Activated CD4-positive, alpha-beta T cell treated with anti-CD3 and anti-CD28 coated beads, Interleukin-2, amount 50 U/mL, for 1 hour (primary cell): Measurements from ENCODE around the gene GTF2IRD1.
"Not testable (repeated sequence)": the region's sequence is repeated elsewhere in the genome, so short reads cannot be mapped to it uniquely, and the experiment has no call there.

Experiments
- DNase-seq: peaks from one replicate; pipeline ENCODE4 v3.0.0-alpha.2; 2020

Gene GTF2IRD1

DNA sequence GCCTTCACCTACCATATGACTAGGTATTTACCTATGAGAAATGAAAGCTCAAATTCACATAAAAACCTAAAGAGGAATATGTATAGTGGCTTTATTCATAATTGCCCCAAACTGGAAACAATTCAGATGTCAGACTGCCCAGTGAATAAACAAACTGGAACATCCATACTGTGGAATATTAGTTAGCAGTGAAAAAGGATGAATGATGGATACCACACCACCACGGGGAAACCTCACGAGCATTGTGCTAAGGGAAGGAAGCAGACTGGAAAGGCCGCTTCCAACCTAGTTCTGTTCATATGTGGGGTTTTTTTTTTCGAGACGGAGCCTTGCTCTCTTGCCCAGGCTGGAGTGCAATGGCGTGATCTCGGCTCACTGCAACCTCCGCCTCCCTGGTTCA lies 16.8 kb downstream of the GTF2IRD1 start:
- no peak for DNase-seq

DNA sequence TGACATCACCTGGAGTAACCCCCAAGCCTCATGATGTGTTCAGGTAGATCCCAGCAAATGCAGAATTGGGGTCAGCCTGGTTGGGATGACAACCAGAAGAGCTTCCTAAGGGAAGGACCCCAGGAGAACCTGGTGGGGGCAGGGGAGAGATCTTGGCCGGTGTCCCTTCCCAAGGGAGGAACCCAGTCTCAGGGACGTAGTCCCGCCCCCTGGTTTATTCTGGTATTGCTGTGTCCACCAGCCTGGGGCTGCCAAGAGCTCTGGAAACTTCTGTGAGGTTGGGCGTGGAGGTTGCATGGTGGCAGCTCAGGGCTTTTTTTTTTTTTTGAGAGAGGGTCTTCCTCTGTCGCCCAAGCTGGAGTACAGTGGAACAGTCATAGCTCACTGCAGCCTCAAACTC lies 19.4 kb downstream of the GTF2IRD1 start:
- no peak for DNase-seq

DNA sequence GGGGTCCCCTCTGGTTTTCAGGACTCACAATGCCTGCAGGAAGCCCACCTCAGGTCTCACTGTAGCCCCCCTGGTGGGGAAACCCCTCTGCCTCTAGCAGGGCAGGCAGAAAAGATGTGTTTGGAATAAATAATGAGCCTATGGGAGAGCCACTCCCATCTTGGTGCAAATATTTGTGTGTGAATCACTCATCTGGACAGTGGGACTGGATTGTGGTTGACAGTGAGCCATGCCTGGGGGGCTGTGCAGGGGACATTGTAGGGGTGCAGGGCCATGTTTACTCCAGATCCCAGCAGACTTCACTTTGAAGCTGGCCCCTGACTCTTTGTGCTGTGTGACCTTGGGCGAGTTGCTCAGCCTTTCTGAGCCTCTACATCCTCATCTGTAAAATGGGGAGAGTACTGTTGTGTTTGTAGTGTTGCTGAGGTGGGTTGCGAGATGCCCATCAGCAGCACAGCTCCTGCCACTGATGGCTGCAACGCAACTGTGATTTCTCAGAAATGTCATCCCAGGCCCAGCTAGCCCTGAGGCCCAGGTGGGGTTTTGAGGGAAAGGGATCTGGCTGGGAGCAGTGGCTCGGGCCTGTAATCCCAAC lies 20.7 kb downstream of the GTF2IRD1 start:
- DNase-seq: no peak

DNA sequence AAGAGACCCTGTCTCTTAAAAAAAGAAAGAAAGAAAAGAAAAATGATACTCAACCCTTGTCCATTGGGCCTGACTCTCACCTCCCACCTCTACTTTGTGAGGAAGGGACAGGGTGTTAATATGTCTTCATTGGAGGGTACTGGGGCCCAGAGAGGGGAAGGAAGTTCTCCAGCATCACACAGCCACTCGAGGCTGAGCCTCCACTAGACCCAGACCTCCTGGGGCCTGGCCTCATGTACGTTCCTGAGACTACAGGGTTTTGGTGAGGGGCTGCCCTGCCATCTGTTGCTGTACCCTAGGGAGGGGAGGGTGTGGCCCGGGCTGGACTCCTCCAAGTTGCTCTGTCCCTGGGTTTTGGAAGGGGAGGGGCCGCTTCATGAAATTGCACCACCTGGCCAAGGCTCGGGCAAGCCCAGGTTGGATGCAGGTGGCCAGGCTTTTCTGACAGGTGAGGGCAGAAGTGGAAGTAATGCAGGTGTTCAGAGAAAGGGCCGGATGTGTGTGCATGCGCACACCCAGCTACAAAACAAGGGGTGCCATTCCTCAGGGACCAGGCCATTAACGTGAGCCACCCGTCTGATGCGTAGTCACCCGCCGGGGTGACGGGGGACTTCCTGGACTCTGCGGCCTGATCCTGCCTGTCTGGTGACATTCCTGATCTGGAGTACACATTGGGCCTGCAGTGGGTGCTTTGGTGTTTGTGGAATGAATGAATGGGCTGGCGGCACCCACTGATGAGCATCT lies 21.7 kb downstream of the GTF2IRD1 start:
- no peak for DNase-seq

DNA sequence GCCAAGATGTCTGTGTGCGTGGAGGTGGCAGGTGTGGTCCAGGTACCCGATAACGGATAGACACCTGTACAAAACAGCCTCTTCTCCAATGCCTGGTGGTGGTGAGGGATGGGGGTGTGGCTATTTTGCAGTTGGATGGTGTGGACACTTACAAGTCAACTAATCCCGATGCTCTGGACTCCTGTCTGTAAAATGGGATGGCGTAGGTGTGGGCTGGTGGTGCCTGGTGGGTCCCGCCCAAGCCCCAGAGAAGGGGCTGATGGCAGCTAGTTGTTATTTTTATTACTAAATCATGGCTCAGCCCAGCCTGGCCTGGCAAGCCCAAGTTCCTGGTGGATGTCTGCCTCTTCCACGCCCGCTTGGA lies 22.3 kb downstream of the GTF2IRD1 start:
- no peak for DNase-seq

DNA sequence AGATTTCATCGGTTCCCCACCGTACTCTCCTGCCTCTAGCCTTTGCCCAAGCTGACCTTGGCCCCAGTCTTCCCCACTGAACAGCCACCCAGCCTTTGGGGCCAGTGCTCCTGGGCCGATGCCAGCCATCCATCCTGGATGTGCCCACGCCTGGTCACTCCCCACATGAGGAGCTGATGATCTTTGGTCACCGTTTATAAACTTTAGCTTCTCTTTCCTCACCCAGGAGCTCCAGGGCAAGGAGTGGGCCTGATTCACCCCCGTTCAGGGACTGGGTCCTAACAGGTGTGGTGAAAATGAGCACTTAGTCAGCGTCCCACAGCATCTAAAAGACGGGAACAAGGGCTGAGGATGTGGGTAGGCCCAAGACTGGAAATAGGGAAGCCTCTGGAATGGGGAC lies 22.9 kb downstream of the GTF2IRD1 start:
- no peak for DNase-seq

DNA sequence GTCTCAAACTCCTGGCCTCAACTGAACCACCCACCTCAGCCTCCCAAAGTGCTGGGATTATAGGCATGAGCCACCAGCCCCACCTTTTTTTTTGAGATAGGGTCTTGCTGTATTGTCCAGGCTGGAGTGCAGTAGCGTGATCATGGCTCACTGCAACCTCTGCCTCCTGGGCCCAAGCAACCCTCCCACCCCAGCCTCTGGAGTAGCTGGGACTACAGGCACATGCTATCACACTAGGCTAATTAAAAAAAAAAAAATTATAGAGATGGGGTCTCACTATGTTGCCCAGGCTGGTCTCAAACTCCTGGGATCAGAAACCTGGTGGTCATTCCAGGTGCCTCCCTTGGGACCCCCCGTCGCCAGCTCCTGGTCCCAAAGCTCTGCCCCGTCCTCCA lies 25.0 kb downstream of the GTF2IRD1 start:
- DNase-seq: no peak

DNA sequence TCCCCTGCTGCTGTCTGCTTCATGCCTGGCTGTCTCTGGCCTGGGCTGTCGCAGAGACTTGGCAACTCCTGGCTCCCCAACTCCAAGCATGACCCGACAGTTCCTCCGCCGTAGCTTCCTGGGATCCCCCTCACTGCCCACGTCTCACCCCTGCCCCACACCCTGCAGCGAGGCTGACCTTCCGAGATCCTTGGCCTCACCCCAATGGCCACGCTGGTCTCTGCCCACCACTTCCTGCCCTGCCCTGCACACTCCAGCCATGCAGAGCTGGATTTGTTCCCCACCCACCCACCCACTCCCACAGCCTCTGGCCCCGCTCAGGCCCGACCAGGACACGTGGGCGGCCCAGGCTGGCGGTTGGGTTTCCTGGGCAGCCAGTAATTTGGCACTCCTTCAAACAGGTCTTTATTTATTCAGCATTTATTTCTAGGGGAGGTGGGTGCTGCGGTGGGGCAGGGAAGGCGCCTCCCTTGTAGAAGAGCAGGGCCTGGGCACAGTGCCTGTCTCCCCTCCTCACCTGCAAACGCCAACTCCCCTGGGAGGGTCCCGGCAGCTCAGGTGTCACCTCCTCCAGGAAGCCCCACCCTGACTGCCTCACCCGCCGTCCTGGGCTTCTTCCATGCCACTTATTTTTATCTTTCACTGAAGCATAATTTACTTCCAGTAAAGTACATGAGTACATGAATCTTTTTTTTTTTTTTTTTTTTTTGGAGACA lies 25.5 kb downstream of the GTF2IRD1 start:
- DNase-seq: no peak

DNA sequence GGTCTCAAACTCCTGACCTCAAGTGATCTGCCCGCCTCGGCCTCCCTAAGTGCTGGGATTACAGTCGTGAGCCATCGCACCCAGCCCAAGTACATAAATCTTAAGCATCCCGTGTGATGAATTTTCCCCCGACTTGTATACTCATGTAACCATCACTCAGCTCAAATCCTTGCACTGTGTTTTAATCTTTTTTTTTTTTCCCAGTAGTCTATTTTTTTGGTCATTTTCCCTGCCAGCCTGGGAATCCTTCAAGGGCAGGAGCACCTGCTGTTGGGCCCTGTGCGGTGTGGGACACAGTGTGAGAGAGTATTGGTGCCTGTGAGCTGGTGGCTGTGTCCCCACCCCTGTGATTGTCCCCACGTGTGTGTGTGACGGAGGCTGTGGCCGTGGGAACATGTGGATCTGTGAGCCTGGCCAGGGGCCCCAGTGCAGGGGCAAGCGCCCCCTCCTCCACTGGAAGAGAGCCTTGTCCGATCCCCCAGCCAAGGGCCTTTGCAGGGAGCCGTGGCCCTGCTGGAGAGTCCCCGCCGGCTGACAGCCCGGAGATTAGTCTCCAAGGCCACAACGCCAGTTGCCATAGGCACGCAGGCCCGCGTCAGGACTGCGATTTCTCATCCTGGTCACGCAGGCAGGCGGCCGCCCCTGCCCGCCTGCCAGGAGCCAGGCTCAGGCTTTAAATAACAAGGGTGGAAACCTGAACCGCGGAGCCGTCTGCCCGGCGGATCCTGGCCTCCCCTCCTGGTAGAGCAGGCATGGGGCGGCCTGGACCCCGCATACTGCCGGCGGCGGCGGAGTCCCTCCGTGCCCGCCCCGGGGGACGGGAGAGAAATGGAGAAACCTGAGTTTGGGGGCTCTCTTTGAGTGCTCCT lies 26.5 kb downstream of the GTF2IRD1 start:
- no peak for DNase-seq

DNA sequence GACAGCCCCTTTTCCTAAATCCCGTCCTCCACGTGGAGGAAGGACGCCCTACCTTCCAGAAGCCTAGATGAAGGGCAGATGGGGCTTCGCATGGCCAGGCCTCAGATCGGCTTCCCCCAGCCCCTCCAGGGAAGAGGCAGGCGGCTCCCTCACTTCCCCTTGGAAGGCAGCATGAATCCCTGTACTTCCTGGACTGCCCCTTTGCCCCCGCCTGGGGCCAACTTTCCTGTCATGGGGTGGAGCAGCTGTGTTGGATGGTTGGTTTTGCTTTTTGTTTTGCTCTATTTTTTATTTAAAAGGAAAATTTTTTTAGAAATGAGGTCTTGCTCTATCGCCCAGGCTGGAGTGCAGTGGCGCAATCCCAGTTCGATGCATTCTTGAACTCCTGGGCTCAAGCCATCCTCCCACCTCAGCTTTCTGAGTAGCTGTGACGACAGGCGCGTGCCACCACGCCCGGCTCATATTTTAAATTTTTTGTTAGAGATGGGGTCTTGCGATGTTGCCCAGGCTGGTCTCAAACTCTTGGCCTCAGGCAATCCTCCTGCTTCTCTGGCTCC lies 27.2 kb downstream of the GTF2IRD1 start:
- no peak for DNase-seq

DNA sequence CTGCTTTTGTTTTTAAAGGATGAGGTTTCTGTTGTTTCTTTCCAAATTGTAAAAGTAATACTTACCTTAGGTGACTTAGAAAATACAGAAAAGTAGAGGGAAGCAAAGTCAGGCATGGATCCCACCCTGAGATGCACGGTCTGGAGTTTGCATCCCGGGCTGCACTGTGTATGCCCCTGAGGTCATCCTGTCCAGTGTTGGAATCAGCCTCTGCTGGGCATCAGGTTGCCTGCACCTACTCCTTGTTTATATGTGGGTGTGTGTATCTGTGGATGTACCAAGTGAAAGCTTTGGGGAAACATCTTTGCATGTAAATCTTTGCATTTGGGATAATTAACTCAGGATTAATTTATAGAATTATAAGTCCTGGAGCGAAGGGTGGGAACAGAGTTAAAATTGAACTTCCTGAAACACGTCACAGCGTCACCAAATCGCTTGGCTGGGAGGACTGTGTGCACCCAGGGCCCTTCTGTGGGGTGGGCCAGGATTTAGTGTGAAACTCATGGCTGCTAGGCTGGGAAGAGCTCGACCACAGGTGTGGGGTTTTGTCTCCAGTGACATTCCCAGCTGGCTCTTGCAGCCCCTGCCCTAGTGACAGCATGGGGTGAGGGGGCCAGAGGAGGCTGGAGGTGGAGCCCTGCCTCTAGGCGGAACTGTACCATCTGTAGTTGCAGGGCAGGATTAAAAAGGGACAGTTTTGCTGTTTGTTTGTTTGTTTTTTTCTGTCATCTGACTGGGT lies 27.9 kb downstream of the GTF2IRD1 start:
- no peak for DNase-seq

DNA sequence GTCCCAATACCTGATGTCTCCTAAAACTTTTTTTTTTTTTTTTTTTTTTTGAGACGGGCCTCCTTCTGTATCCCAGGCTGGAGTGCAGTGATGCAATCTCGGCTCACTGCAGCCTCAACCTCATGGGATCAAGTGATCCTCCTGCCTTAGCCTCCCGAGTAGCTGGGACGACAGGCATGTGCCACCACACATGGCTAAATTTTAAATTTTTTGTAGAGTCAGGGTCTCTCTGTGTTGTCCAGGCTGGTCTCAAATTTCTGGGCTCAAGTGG lies 28.4 kb downstream of the GTF2IRD1 start:
- no peak for DNase-seq

DNA sequence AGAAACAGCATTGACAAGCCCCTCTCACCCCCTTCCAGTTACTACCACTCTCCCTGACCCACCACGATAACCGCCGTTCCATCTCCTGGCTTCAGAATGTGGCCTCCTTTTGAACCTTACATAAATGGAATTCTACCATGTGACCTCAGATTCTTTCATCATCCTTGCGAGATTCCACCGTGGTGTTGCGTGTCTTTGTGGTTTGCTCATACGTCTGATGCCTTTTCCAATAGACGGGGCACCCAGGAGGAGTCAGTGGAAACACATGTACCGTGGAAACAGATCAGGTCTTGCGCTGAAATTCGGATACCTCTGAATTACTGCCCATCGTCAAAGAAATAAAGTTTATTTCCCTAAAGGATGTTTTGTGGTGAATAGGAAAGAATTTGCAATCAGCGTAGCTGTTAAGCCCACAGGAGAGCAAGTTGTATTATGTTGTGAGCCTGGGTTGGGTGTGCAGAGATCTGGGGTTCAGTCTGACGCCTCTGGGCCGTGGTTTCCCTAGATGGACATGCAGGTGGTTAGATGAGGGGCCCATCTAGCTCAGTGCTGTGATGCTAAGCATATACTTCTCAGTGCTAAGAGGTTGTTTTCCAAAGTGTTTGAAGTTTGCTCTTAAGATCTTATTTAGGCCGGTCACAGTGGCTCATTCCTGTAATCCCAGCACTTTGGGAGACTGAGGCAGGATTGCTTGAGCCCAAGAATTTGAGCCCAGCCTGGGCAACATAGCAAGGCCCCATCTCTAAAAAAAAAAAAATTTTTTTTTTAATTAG lies 29.1 kb downstream of the GTF2IRD1 start:
- no peak for DNase-seq

DNA sequence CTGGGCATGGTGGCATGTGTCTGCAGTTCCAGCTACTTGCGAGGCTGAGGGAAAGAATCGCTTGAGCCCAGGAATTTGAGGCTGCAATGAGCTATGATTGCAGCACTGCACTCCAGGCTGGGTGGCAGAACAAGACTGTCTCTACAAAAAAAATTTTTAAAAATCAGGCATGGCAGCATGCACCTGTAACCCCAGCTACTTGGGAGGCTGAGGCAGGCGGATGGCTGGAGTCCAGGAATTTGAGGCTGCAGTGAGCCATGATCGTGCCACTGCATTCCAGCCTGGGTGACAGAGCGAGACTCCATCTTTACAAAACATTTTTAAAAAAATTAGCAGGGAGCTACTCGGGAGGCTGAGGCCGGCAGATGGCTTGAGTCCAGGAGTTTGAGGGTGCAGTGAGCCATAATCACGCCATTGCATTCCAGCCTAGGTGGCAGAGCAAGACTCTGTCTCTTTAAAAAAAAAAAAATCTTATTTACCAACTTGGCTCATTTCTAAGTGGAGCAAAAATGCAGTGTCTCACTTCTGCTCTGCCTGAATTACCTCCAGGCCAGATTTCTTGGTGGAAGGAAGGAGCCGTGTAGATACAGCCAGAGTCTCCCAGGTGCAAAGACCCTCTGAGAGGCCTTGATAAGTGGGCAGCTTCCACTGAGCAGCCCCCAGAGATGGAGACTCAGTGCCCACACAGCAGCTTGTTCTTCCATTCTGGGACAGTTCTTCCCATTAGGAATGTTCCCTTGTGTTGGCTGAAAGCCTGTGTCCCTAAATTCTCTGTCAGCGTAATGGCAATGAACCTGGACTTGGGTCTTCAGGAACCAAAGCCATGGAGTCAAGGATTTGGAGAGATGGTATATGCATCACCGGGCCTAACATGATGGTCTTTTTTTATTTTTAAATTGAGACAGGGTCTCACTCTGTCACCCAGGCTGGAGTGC lies 30.0 kb downstream of the GTF2IRD1 start:
- no peak for DNase-seq

DNA sequence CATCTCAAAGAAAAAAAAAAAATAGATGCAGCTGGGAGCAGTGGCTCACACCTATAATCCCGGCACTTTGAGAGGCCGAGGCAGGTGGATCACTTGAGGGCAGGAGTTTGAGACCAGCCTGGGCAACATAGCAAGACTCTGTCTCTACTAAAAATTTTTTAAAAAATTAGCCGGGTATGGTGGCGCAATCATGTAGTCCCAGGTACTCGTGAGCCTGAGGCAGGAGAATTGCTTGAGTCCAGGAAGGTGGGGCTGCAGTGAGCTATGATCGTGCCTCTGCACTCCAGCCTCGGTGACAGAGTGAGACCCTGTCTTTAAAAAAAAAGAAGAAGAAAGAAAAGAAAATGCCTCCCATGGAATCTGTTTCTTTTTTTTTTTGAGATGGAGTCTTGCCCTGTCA lies 31.9 kb downstream of the GTF2IRD1 start:
- no peak for DNase-seq

DNA sequence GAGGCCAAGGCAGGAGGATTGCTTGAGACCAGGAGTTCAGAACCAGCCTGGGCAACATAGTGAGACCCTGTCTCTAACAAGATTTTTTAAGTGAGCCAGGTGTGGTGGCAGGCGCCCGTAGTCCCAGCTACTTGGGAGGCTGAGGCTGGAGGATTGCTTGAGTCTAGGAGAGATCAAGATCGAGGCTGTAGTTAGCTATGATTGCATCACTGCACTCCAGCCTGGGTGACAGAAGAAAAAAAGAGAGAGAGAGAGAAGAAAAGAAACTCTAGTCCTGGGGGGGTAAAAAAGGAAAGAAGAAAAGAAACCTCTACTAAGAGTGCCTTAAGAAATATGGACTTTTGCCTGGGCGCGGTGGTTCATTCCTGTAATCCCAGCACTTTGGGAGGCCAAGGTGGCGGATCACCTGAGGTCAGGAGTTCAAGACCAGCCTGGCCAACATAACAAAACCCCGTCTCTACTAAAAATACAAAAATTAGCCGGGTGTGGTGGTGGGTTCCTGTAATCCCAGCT lies 34.9 kb downstream of the GTF2IRD1 start:
- not testable (repeated sequence) for DNase-seq

DNA sequence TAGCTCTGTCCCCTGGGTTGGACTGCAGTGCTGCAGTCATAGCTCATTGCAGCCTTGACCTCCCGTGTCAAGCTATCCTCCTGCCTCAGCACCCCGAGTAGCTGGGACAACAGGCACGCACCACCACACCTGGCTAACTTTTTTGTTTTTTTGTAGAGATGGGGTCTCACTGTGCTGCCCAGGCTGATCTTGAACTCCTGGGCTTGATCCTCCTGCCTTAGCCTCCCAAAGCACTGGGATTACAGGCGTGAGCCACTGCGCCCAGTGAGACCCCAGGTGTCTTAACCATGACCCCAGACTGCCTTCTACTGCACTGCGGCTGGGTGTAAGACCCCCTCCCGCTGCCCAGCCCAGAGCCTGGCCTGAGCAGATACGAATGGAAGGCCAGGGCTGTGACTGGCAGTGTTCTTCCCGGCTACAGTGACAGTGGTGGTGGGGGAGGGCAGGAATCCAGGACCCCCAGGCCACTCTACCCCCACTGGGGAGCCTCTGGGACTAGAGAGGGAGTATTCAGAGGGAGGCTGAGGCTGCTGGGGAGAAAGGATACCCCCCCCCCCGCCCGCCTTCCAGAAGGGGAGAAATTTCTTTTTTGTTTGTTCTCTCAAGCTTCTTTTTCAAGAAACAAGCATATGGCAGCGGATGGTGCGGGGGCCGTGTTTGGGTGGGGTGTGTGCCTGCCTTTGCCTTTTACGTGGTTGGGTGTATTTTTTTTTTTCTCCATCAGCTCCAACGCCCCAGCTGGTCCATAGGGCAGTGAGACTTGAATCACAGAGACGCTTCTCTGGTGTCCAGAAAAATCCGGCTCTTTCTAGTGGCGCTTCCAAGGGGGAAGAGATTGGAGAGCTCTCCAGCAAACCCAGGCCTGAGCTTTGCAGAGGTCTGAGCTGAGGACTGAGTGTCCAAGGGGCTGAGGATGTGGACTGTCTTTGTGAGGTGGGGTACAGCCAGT lies 36.6 kb downstream of the GTF2IRD1 start:
- DNase-seq: no peak

DNA sequence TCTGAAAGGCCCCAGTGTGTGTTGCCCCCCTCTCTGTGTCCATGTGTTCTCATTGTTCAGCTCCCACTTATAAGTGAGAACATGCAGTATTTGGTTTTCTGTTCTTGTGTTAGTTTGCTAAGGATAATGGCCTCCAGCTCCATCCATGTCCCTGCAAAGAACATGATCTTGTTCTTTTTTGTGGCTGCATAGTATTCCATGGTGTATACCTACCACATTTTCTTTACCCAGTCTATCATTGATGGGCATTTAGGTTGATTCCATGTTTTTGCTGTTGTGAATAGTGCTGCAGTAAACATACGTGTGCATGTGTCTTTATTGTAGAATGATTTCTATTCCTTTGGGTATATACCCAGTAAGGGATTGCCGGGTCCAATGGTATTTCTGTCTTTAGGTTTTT lies 37.8 kb downstream of the GTF2IRD1 start:
- DNase-seq: not testable (repeated sequence)

DNA sequence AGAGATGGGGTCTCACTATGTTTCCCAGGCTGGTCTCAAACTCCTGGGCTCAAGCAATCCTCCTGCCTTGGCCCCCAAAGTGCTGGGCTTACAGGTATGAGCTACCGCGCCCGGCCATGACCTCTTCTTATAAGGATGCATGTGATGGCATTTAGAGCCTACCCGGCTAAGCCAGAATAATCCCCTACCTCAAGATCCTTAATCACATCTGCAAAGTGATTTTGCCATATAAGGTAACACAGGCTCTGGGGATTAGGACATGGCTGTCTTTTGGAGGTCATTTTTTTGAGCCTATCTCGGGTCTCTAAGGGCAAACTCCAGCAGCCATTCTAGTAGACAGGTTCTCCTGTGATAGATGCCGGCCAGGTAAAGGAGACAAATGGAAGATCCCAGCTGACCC lies 39.6 kb downstream of the GTF2IRD1 start:
- DNase-seq: no peak
